SW 1271 (cell line): Measurements from ENCODE around the gene MYH6.
"Not testable (repeated sequence)": the region's sequence is repeated elsewhere in the genome, so short reads cannot be mapped to it uniquely, and the experiment has no call there.

Experiments used
- DNase-seq, 2 experiments: peaks; one replicate each; lab custom pipeline; 2025; lab: John Stamatoyannopoulos, UW

Gene MYH6

GRCh38 chr14:23435543-23436326 lies 27.7 kb upstream of the MYH6 start, which contains the start of gene MYH7:
Gene MYH7, minus strand, starts transcription at chr14:23435660. Its CDS starts 1,928 bp downstream, at chr14:23433732.
- DNase-seq, result no peak

GRCh38 chr14:23434488-23435222 lies 26.6 kb upstream of the MYH6 start:
- DNase-seq, result no peak

GRCh38 chr14:23433457-23433856 lies 25.4 kb upstream of the MYH6 start:
- no peak for DNase-seq

GRCh38 chr14:23432946-23433345 lies 24.9 kb upstream of the MYH6 start:
- no peak for DNase-seq

- DNase-seq, result no peak
Measured at GRCh38 chr14:23432102-23432925, 24.2 kb upstream of the MYH6 start.

GRCh38 chr14:23431486-23431885 lies 23.4 kb upstream of the MYH6 start:
- no peak for DNase-seq

GRCh38 chr14:23430723-23431085 lies 22.6 kb upstream of the MYH6 start:
- no peak for DNase-seq

- DNase-seq, result no peak
Measured at GRCh38 chr14:23430016-23430722, 22.1 kb upstream of the MYH6 start.

- no peak for DNase-seq
Measured at GRCh38 chr14:23428686-23429495, 20.8 kb upstream of the MYH6 start.

- DNase-seq, result not testable (repeated sequence)
Measured at GRCh38 chr14:23425798-23426197, 17.7 kb upstream of the MYH6 start.

- DNase-seq, result no peak
Measured at GRCh38 chr14:23425169-23425568, 17.1 kb upstream of the MYH6 start.

GRCh38 chr14:23423657-23424056 lies 15.6 kb upstream of the MYH6 start:
- DNase-seq, result no peak

GRCh38 chr14:23421594-23421993 lies 13.5 kb upstream of the MYH6 start:
- no peak for DNase-seq

- DNase-seq, result not testable (repeated sequence)
Measured at GRCh38 chr14:23419646-23420045, 11.6 kb upstream of the MYH6 start.

- DNase-seq, result no peak
Measured at GRCh38 chr14:23418021-23418420, 9.9 kb upstream of the MYH6 start.

GRCh38 chr14:23417269-23417668 lies 9.2 kb upstream of the MYH6 start:
- not testable (repeated sequence) for DNase-seq

GRCh38 chr14:23416801-23417200 lies 8.7 kb upstream of the MYH6 start:
- DNase-seq, result no peak

GRCh38 chr14:23415821-23416778 lies 8.0 kb upstream of the MYH6 start:
- DNase-seq, result no peak

GRCh38 chr14:23414906-23415820 lies 7.1 kb upstream of the MYH6 start:
- DNase-seq, result no peak
